Measurements from ENCODE around the gene RAB40A.

DNA sequence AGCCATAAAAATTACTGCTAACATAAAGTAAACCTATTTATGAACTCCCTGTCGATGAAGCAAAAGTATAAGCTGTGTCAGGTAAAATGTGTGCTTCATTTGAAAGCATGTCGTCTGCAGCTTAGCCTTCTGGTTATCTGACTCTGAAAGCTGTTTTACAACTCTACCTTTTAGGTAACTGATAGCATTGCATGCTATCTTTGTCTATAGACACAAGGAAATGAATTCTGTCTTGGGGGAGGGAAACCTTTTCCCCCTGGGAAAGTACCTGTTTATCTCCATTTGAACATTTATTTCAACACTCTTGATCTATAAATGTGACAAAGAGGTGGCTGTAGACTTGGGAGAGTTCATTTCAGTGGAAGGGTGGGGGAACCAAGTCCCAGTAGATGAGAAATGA lies 51.4 kb downstream of the RAB40A start:
- TF ChIP-seq ZNF24 (tag by site-specific recombination; IDR thresholded peaks at IDR 0.05) (no peak), ZNF670 (tag by site-specific recombination; IDR thresholded peaks at IDR 0.05; ENCODE audit: low read depth) (no peak), SP3 (tag by site-specific recombination; IDR thresholded peaks at IDR 0.05) (no peak), ZNF600 (tag by site-specific recombination; IDR thresholded peaks at IDR 0.05) (no peak), ZNF629 (tag by site-specific recombination; IDR thresholded peaks at IDR 0.05) (no peak), ZFP41 (tag by site-specific recombination; IDR thresholded peaks at IDR 0.05; ENCODE audit: borderline replicate concordance) (no peak), TRIM28 (IDR thresholded peaks at IDR 0.05; ENCODE audit: borderline replicate concordance, low read length) (no peak)
- TF ChIP-seq, protein P1, sequence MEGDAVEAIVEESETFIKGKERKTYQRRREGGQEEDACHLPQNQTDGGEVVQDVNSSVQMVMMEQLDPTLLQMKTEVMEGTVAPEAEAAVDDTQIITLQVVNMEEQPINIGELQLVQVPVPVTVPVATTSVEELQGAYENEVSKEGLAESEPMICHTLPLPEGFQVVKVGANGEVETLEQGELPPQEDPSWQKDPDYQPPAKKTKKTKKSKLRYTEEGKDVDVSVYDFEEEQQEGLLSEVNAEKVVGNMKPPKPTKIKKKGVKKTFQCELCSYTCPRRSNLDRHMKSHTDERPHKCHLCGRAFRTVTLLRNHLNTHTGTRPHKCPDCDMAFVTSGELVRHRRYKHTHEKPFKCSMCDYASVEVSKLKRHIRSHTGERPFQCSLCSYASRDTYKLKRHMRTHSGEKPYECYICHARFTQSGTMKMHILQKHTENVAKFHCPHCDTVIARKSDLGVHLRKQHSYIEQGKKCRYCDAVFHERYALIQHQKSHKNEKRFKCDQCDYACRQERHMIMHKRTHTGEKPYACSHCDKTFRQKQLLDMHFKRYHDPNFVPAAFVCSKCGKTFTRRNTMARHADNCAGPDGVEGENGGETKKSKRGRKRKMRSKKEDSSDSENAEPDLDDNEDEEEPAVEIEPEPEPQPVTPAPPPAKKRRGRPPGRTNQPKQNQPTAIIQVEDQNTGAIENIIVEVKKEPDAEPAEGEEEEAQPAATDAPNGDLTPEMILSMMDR (tag by site-specific recombination; IDR thresholded peaks at IDR 0.05) = no peak
- TF ChIP-seq, protein P2, sequence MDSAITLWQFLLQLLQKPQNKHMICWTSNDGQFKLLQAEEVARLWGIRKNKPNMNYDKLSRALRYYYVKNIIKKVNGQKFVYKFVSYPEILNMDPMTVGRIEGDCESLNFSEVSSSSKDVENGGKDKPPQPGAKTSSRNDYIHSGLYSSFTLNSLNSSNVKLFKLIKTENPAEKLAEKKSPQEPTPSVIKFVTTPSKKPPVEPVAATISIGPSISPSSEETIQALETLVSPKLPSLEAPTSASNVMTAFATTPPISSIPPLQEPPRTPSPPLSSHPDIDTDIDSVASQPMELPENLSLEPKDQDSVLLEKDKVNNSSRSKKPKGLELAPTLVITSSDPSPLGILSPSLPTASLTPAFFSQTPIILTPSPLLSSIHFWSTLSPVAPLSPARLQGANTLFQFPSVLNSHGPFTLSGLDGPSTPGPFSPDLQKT (IDR thresholded peaks at IDR 0.05; ENCODE audit: borderline replicate concordance, low read depth, low read length) = no peak
- TF ChIP-seq, protein P3, sequence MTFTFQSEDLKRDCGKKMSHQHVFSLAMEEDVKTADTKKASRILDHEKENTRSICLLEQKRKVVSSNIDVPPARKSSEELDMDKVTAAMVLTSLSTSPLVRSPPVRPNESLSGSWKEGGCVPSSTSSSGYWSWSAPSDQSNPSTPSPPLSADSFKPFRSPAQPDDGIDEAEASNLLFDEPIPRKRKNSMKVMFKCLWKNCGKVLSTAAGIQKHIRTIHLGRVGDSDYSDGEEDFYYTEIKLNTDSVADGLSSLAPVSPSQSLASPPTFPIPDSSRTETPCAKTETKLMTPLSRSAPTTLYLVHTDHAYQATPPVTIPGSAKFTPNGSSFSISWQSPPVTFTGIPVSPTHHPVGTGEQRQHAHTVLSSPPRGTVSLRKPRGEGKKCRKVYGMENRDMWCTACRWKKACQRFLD (tag by site-specific recombination; IDR thresholded peaks at IDR 0.05) = no peak
- TF ChIP-seq, protein P4, sequence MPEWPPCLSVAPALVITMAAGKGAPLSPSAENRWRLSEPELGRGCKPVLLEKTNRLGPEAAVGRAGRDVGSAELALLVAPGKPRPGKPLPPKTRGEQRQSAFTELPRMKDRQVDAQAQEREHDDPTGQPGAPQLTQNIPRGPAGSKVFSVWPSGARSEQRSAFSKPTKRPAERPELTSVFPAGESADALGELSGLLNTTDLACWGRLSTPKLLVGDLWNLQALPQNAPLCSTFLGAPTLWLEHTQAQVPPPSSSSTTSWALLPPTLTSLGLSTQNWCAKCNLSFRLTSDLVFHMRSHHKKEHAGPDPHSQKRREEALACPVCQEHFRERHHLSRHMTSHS (tag by site-specific recombination; IDR thresholded peaks at IDR 0.05) = no peak
